Hematopoietic multipotent progenitor cell treated with erythropoietin and hydrocortisone succinate and interleukin-3 and kit ligand, for 8 days (in vitro differentiated cells): ENCODE measurements around the gene KLHL26.

Source experiments
- DNase-seq: peaks from one replicate; pipeline ENCODE4 v3.0.0-alpha.2; 2015

The KLHL26 gene

GRCh38 chr19:18603255-18603957 is 33.4 kb upstream of the KLHL26 start:
- DNase-seq = peak; percentile 48

- DNase-seq = no peak
Measured at GRCh38 chr19:18603958-18604819, 32.6 kb upstream of the KLHL26 start.

GRCh38 chr19:18604820-18605159 is 32.0 kb upstream of the KLHL26 start:
- DNase-seq = no peak

- no peak for DNase-seq
Measured at GRCh38 chr19:18605196-18605545, 31.7 kb upstream of the KLHL26 start.

GRCh38 chr19:18605546-18606280 is 31.1 kb upstream of the KLHL26 start:
- no peak for DNase-seq

GRCh38 chr19:18606281-18607225 is 30.3 kb upstream of the KLHL26 start, which contains the start of gene CRLF1:
Gene CRLF1, minus strand, starts transcription at chr19:18606799. Its CDS starts 143 bp downstream, at chr19:18606656.
- no peak for DNase-seq

- DNase-seq = no peak
Measured at GRCh38 chr19:18607226-18608101, 29.4 kb upstream of the KLHL26 start.

- DNase-seq = no peak
Measured at GRCh38 chr19:18608102-18608804, 28.6 kb upstream of the KLHL26 start.

GRCh38 chr19:18608805-18609716 is 27.8 kb upstream of the KLHL26 start:
- DNase-seq = no peak

- DNase-seq = no peak
Measured at GRCh38 chr19:18609717-18610051, 27.1 kb upstream of the KLHL26 start.

- no peak for DNase-seq
Measured at GRCh38 chr19:18610245-18610555, 26.6 kb upstream of the KLHL26 start.

GRCh38 chr19:18610556-18611326 is 26.1 kb upstream of the KLHL26 start:
- DNase-seq = no peak

- DNase-seq = no peak
Measured at GRCh38 chr19:18611327-18612050, 25.3 kb upstream of the KLHL26 start.

- no peak for DNase-seq
Measured at GRCh38 chr19:18612051-18612771, 24.6 kb upstream of the KLHL26 start.

GRCh38 chr19:18612772-18613588 is 23.8 kb upstream of the KLHL26 start, which contains the start of gene TMEM59L:
Gene TMEM59L, plus strand, starts transcription at chr19:18612870. Its CDS starts 89 bp downstream, at chr19:18612959.
- no peak for DNase-seq

GRCh38 chr19:18613589-18614234 is 23.1 kb upstream of the KLHL26 start:
- DNase-seq = no peak
